GM12872 (cell line): Measurements from ENCODE around the gene ING5.
A peak's percentile ranks its signal among the peaks of the same experiment; 100 is the strongest.

Experiments used
- CTCF ChIP-seq: IDR thresholded peaks from 3 replicates; pipeline ENCODE4 v1.5.1; 2011; ENCODE audit warnings: low read depth, mild to moderate bottlenecking, low read length, moderate library complexity; ENCODE audit not compliant: insufficient read depth

ING5 gene

GRCh38 chr2:241657786-241658254 lies 44.0 kb upstream of the ING5 start:
- TF ChIP-seq CTCF: no peak

GRCh38 chr2:241658296-241658695 lies 43.5 kb upstream of the ING5 start:
- TF ChIP-seq CTCF: no peak

- TF ChIP-seq CTCF: peak; percentile 68
These were observed 42.6 kb upstream of the ING5 start for GRCh38 chr2:241659150-241659739.

- no peak for TF ChIP-seq CTCF
These were observed 41.1 kb upstream of the ING5 start for GRCh38 chr2:241660593-241661213.

GRCh38 chr2:241665731-241666440 lies 36.0 kb upstream of the ING5 start:
- TF ChIP-seq CTCF: no peak

- no peak for TF ChIP-seq CTCF
These were observed 35.0 kb upstream of the ING5 start for GRCh38 chr2:241666627-241667400.

- TF ChIP-seq CTCF: no peak
These were observed 33.5 kb upstream of the ING5 start for GRCh38 chr2:241668354-241668753.
